ENCODE data around the gene BRPF3. TPM values are rescaled to one million over a fixed set of nuclear protein-coding genes. Genes with fewer than 3 reads are reported as not detected.

BRPF3 gene
- total and polyA plus RNA-seq, 9 of the 15 experiments (the other 6 are each of a cell fraction or from before 2014, with no cell fraction given): 2.2 to 19.3 (median 8.0) TPM

GRCh38 chr6:36196113-36196879 is at the start of gene BRPF3 (continued):
- TF ChIP-seq, protein P1, sequence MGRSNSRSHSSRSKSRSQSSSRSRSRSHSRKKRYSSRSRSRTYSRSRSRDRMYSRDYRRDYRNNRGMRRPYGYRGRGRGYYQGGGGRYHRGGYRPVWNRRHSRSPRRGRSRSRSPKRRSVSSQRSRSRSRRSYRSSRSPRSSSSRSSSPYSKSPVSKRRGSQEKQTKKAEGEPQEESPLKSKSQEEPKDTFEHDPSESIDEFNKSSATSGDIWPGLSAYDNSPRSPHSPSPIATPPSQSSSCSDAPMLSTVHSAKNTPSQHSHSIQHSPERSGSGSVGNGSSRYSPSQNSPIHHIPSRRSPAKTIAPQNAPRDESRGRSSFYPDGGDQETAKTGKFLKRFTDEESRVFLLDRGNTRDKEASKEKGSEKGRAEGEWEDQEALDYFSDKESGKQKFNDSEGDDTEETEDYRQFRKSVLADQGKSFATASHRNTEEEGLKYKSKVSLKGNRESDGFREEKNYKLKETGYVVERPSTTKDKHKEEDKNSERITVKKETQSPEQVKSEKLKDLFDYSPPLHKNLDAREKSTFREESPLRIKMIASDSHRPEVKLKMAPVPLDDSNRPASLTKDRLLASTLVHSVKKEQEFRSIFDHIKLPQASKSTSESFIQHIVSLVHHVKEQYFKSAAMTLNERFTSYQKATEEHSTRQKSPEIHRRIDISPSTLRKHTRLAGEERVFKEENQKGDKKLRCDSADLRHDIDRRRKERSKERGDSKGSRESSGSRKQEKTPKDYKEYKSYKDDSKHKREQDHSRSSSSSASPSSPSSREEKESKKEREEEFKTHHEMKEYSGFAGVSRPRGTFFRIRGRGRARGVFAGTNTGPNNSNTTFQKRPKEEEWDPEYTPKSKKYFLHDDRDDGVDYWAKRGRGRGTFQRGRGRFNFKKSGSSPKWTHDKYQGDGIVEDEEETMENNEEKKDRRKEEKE (IDR thresholded peaks at IDR 0.05; ENCODE audit: borderline replicate concordance in 1 of 2, control insufficient read depth in 1 of 2, low read depth in 2 of 2, low read length in 1 of 2): no peak
- TF ChIP-seq, protein P2, sequence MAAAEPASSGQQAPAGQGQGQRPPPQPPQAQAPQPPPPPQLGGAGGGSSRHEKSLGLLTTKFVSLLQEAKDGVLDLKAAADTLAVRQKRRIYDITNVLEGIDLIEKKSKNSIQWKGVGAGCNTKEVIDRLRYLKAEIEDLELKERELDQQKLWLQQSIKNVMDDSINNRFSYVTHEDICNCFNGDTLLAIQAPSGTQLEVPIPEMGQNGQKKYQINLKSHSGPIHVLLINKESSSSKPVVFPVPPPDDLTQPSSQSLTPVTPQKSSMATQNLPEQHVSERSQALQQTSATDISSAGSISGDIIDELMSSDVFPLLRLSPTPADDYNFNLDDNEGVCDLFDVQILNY (CRISPR knock-in tag; IDR thresholded peaks at IDR 0.05): no peak
- TF ChIP-seq RFX5 (IDR thresholded peaks at IDR 0.05; ENCODE audit: low read depth, low read length) (no peak), C11orf30 (IDR thresholded peaks at IDR 0.05; ENCODE audit: low read depth) (no peak), ZNF444 (CRISPR knock-in tag; IDR thresholded peaks at IDR 0.05) (no peak), ASH1L (IDR thresholded peaks at IDR 0.05; ENCODE audit: borderline replicate concordance, low read depth, partially characterized antibody) (no peak), TRIM25 (IDR thresholded peaks at IDR 0.05; ENCODE audit: borderline replicate concordance) (no peak), ZFPM2 (CRISPR knock-in tag; IDR thresholded peaks at IDR 0.05) (no peak), U2AF2 (optimal IDR thresholded peaks at IDR 0.05; ENCODE audit: low read depth, low read length) (no peak), ZNF592 (IDR thresholded peaks at IDR 0.05) (0 out of 2 replicates have a peak, but pooled peaks have one; percentile 54), RBM34 (IDR thresholded peaks at IDR 0.05; ENCODE audit: borderline replicate concordance, insufficient read depth, low read length) (no peak), PURB (CRISPR knock-in tag; IDR thresholded peaks at IDR 0.05; ENCODE audit: low read depth) (no peak), CC2D1A (IDR thresholded peaks at IDR 0.05) (no peak)
